Endothelial cell of umbilical vein (primary cell): Measurements from ENCODE around the gene IPO11. TPM values are rescaled to one million over a fixed set of nuclear protein-coding genes. Genes with fewer than 3 reads are reported as not detected.
"Not testable (repeated sequence)": the region's sequence is repeated elsewhere in the genome, so short reads cannot be mapped to it uniquely, and the experiment has no call there.

ENCODE experiments used
- BruUV-seq: library from RNA; stranded (reverse); fragments of 400-500 nt; replicated peaks from 2 replicates; lab custom pipeline; 2021; lab: Mats Ljungman, UMichigan
- CTCF ChIA-PET: fragments of 300-600, 350-600 bp; sonication (Branson Sonifier 250); formaldehyde crosslinking; loops from one replicate; lab custom pipeline; 2021; ENCODE audit warnings: antibody characterized with exemption, inconsistent platforms; lab: Charles Lee
- POLR2A ChIA-PET: fragments of 300-600, 350-600 bp; sonication (Branson Sonifier 250); formaldehyde crosslinking; loops from one replicate; lab custom pipeline; 2021; ENCODE audit warnings: antibody characterized with exemption, inconsistent platforms; lab: Charles Lee
- DNase-seq: peaks from one replicate; pipeline ENCODE4 v3.0.0-alpha.2; 2011; ENCODE audit warnings: low read depth, low spot score
- FAIRE-seq: peaks from 2 replicates; lab custom pipeline; 2011; peaks lifted over from hg19 to GRCh38; lab: Jason Lieb, UNC
- H2AFZ ChIP-seq: 2 replicates; pipeline ENCODE4 v1.6.0; 2012; ENCODE audit warnings: low read depth, low read length, control low read depth, inconsistent platforms
- H3K27ac ChIP-seq: 2 replicates; pipeline ENCODE4 v1.5.1; 2011; ENCODE audit warnings: low read depth, mild to moderate bottlenecking, control low read depth, low read length, moderate library complexity; ENCODE audit not compliant: insufficient read depth
- H3K27me3 ChIP-seq, 2 experiments: 2 replicates each; pipeline versions ENCODE4 v1.6.0 to v1.6.1; 2011; ENCODE audit warnings: low read length in 2 of 2, mixed read lengths in 1 of 2; ENCODE audit not compliant: control insufficient read depth in 2 of 2, insufficient read depth in 2 of 2
- H3K36me3 ChIP-seq, 2 experiments: 2 replicates in 1 of 2; 3 replicates in 1 of 2; pipeline ENCODE4 v1.5.1; 2011; ENCODE audit warnings: low read length in 2 of 2, mild to moderate bottlenecking in 1 of 2, moderate library complexity in 1 of 2; ENCODE audit not compliant: control insufficient read depth in 2 of 2, insufficient read depth in 2 of 2; ENCODE audit errors: extremely low read depth in 1 of 2
- H3K4me1 ChIP-seq: 3 replicates; pipeline ENCODE4 v1.5.1; 2011; ENCODE audit warnings: mild to moderate bottlenecking, low read length; ENCODE audit not compliant: control insufficient read depth, insufficient read depth; ENCODE audit errors: extremely low read depth
- H3K4me2 ChIP-seq: 2 replicates; pipeline ENCODE4 v1.6.1; 2011; ENCODE audit warnings: low read length, control low read depth, mixed read lengths; ENCODE audit not compliant: insufficient read depth
- H3K4me3 ChIP-seq, 3 experiments: fragments of 200-600 bp in 1 of 3; sonication (generic), shearing (Covaris generic) in 1 of 3; replicated peaks in 1 of 3; 2 replicates each; pipeline ENCODE4 v1.5.1; 2011 to 2016; ENCODE audit warnings: control low read depth in 3 of 3, low read length in 3 of 3, mild to moderate bottlenecking in 2 of 3, inconsistent platforms in 1 of 3, low read depth in 1 of 3, moderate library complexity in 1 of 3; ENCODE audit not compliant: insufficient read depth in 1 of 3
- H3K79me2 ChIP-seq: 2 replicates; pipeline ENCODE4 v1.6.0; 2012; ENCODE audit warnings: low read length, inconsistent platforms; ENCODE audit not compliant: control insufficient read depth, insufficient read depth
- H3K9ac ChIP-seq: replicated peaks from 2 replicates; pipeline ENCODE3; 2011; ENCODE audit warnings: low read length, control low read depth; ENCODE audit not compliant: insufficient read depth; ENCODE audit errors: extremely low read depth
- H3K9me1 ChIP-seq: replicated peaks from 3 replicates; pipeline ENCODE4 v1.6.0; 2011; ENCODE audit warnings: mild to moderate bottlenecking, low read length; ENCODE audit not compliant: control insufficient read depth, insufficient read depth; ENCODE audit errors: extremely low read depth
- H3K9me3 ChIP-seq: replicated peaks from 2 replicates; pipeline ENCODE4 v1.5.1; 2012; ENCODE audit warnings: low read length, inconsistent platforms; ENCODE audit not compliant: control insufficient read depth, insufficient read depth
- H4K20me1 ChIP-seq: replicated peaks from 2 replicates; pipeline ENCODE3; 2011; ENCODE audit warnings: mild to moderate bottlenecking, low read length; ENCODE audit not compliant: control insufficient read depth, insufficient read depth; ENCODE audit errors: extremely low read depth
- CTCF ChIP-seq, 2 donors: IDR thresholded peaks; 1 replicate in 1 of 2; 2 replicates in 1 of 2; pipeline ENCODE4 v1.5.1; 2011; ENCODE audit warnings: low read length in 2 of 2, mild to moderate bottlenecking in 2 of 2, moderate library complexity in 2 of 2, control low read depth in 1 of 2, inconsistent platforms in 1 of 2, low read depth in 1 of 2; ENCODE audit not compliant: insufficient read depth in 1 of 2; ENCODE audit errors: extremely low read depth in 1 of 2
- EZH2 ChIP-seq: IDR thresholded peaks from 2 replicates; pipeline ENCODE4 v1.6.1; 2012; ENCODE audit warnings: borderline replicate concordance, low read depth, mild to moderate bottlenecking, moderate library complexity, low read length, inconsistent platforms; ENCODE audit not compliant: severe bottlenecking
- FOS ChIP-seq: IDR thresholded peaks from 2 replicates; pipeline ENCODE4 v1.6.1; 2011; ENCODE audit warnings: mild to moderate bottlenecking, low read length, moderate library complexity, borderline replicate concordance; ENCODE audit not compliant: insufficient read depth
- GATA2 ChIP-seq: IDR thresholded peaks from 2 replicates; pipeline ENCODE4 v1.7.0; 2011; ENCODE audit warnings: low read depth, mild to moderate bottlenecking, moderate library complexity, mixed read lengths, low read length; ENCODE audit not compliant: insufficient read length, insufficient read depth
- JUN ChIP-seq: IDR thresholded peaks from 2 replicates; pipeline ENCODE4 v1.6.1; 2011; ENCODE audit warnings: borderline replicate concordance, low read depth; ENCODE audit not compliant: insufficient read length, insufficient read depth
- MAX ChIP-seq: IDR thresholded peaks from 2 replicates; pipeline ENCODE4 v1.6.1; 2011; ENCODE audit not compliant: insufficient read depth, insufficient read length
- MYC ChIP-seq: IDR thresholded peaks from one replicate; pipeline ENCODE4 v1.6.1; 2011; ENCODE audit warnings: mild to moderate bottlenecking, low read depth, low read length
- POLR2A ChIP-seq: IDR thresholded peaks from 2 replicates; pipeline ENCODE4 v1.6.1; 2012; ENCODE audit warnings: low read depth, mild to moderate bottlenecking, control low read depth, low read length
- POLR2AphosphoS5 ChIP-seq: IDR thresholded peaks from 2 replicates; pipeline ENCODE4 v1.6.1; 2012; ENCODE audit warnings: low read depth, mild to moderate bottlenecking, control low read depth, low read length, moderate library complexity; ENCODE audit not compliant: insufficient read depth
- dilution Hi-C: fragments of 300-500 bp; cut with MboI; formaldehyde crosslinking; loops from one replicate; pipeline ENCODE4 v1.15.0; 2019; ENCODE audit warnings: low sequenced_read_pairs; ENCODE audit not compliant: extremely low pct_ligation_motif_present
- intact Hi-C: fragments of 100-400 bp; cut with micrococcal nuclease; formaldehyde crosslinking; loops from one replicate; pipeline ENCODE4 v1.10.0; 2022
- polyA plus RNA-seq, 4 experiments: library from polyadenylated mRNA; depleted of rRNA in 3 of 4; stranded (reverse) in 3 of 4; unstranded in 1 of 4; fragments of >200 nt; gene quantifications; 2 replicates each; pipeline versions ENCODE4 v1.2.1 to v1.2.3, GENCODE V29; 2011 to 2012; ENCODE audit warnings: missing spikeins in 1 of 4
- total RNA-seq: library from RNA; stranded (reverse); gene quantifications from 2 replicates; pipeline ENCODE4 v1.2.3, GENCODE V29; 2021

The IPO11 gene
- total and polyA plus RNA-seq, 2 donors (not counting 3 experiments of a cell fraction or from before 2014, with no cell fraction given) = 38.5 to 80.9 TPM

GRCh38 chr5:62671479-62671878 is 258.9 kb downstream of the IPO11 start:
- Histone ChIP-seq H4K20me1 (no peaks in the 10 kb centered on the region), H3K4me3 (no peak overlapping the region), H2AFZ (no peak overlapping the region), H3K9ac (no peak overlapping the region), H3K4me1 (no peaks in the 10 kb centered on the region), H3K9me1 (no peaks in the 10 kb centered on the region), H3K36me3 (no peaks in the 10 kb centered on the region), H3K27ac (no peak overlapping the region), H3K9me3 (no peaks in the 10 kb centered on the region), H3K4me2 (no peak overlapping the region), H3K27me3 (no peaks in the 10 kb centered on the region), H3K79me2 (no peaks in the 10 kb centered on the region)
- BruUV-seq = no TSS peak
- ChIA-PET POLR2A (no interaction called here), CTCF (interaction anchor here (1.5 kb wide), 1 partner anchor 211 kb away, joined by 4 read pairs; no protein-coding TSS in a partner anchor)
- FAIRE-seq (no peak), DNase-seq (no peak)
- intact Hi-C loops (no loop called here), dilution Hi-C loops (no loop called here)
- TF ChIP-seq CTCF (IDR thresholded peaks at IDR 0.05; ENCODE audit: extremely low read depth in 1 of 2, insufficient read depth in 1 of 2, low read depth in 1 of 2, low read length in 2 of 2) (no peak), MAX (no peak), MYC (no peak), EZH2 (no peak), JUN (no peak), POLR2A (no peak), FOS (no peak), POLR2AphosphoS5 (no peak), GATA2 (no peak)

GRCh38 chr5:62676596-62676995 is 264.0 kb downstream of the IPO11 start:
- H4K20me1 ChIP-seq, CTCF ChIA-PET, H3K4me2 ChIP-seq, FAIRE-seq, H3K9me3 ChIP-seq, H3K79me2 ChIP-seq, dilution Hi-C loops, BruUV-seq, H3K36me3 ChIP-seq, POLR2A ChIA-PET, intact Hi-C loops, H3K9me1 ChIP-seq, H3K27me3 ChIP-seq, H2AFZ ChIP-seq, H3K27ac ChIP-seq, H3K4me3 ChIP-seq, H3K9ac ChIP-seq, H3K4me1 ChIP-seq, DNase-seq: not testable (repeated sequence)
